ENCODE measurements around the gene ZNF784.

ZNF784 gene

DNA sequence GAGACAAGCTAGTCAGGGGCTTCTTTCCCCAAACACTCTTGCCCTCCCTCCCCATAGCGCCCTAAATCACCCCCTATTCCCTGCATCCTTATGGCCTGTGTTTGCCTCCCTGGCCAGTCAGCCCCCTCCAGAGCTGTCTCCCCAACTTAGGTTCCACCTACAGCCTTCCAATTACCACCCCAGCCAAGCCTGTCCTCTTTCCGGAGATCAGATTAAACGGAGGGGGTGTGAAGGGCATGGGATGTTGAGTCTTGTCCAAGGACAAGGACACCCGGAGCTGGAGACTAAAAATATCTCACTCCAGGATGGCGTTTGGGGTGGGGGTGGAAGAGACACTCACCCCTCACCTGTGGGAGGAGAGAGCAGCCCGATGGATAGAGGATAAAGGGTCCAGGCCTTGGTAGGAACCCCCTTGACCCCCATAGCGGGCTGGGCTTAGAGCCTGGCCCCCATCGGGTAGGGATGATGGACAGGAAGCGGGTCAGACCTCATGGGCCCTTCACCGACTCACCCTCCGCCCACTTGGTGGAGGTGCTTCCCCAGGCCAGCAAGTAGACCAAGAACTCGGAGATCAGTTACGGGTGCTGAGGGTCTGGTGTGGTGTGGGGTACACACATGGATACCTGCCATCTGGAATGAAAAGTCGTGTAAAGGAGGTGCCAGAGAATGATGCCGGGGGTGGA is 12.9 kb downstream of the ZNF784 start:
- no peak overlapping the region for H2AFZ ChIP-seq (ENCODE audit: low read length, unreplicated experiment)
- H3K4me1 ChIP-seq (ENCODE audit: control insufficient read depth, insufficient read depth, low read length, unreplicated experiment): peaks cover 6% of the 10 kb centered on the region
- no peak overlapping the region for H3K4me3 ChIP-seq (ENCODE audit: low read depth, low read length)
- no peak overlapping the region for H3K27ac ChIP-seq (ENCODE audit: low read depth, low read length)
- no peaks in the 10 kb centered on the region for H3K27me3 ChIP-seq (ENCODE audit: insufficient read depth, low read length)
- H3K36me3 ChIP-seq (ENCODE audit: insufficient read depth, low read length): peaks cover 10% of the 10 kb centered on the region; the same call in 1 of the 2 replicates
- peaks cover 26% of the 10 kb centered on the region for H3K79me2 ChIP-seq (ENCODE audit: control insufficient read depth, insufficient read depth, low read length, unreplicated experiment)

DNA sequence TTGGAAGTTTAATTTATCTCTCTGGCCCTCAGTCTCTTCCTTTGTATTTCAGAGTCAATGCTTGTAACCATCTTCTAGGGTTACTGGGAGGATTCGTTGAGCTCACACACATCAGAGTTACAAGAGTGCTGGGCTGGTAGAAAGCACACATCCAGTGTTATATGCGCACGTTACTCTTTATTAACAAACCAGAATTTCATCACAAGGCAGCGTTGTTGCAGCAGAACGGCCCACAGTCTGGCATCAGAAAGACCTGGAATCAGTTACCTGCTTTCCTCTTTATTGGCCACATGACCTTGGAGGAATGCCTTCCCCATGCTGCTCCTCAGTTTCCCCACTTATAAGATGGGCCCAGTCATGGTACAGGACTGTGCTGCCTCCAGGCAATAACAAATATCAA is 15.0 kb downstream of the ZNF784 start:
- peaks cover 7% of the 10 kb centered on the region for H3K4me1 ChIP-seq (ENCODE audit: control insufficient read depth, insufficient read depth, low read length, unreplicated experiment)
- no peaks in the 10 kb centered on the region for H3K27me3 ChIP-seq (ENCODE audit: insufficient read depth, low read length)
- H3K4me3 ChIP-seq (ENCODE audit: low read depth, low read length): no peak overlapping the region
- H3K36me3 ChIP-seq (ENCODE audit: insufficient read depth, low read length): peaks cover 10% of the 10 kb centered on the region; the same call in 1 of the 2 replicates
- H3K27ac ChIP-seq (ENCODE audit: low read depth, low read length): no peak overlapping the region
- H2AFZ ChIP-seq (ENCODE audit: low read length, unreplicated experiment): no peak overlapping the region
- H3K79me2 ChIP-seq (ENCODE audit: control insufficient read depth, insufficient read depth, low read length, unreplicated experiment): peaks cover 27% of the 10 kb centered on the region

DNA sequence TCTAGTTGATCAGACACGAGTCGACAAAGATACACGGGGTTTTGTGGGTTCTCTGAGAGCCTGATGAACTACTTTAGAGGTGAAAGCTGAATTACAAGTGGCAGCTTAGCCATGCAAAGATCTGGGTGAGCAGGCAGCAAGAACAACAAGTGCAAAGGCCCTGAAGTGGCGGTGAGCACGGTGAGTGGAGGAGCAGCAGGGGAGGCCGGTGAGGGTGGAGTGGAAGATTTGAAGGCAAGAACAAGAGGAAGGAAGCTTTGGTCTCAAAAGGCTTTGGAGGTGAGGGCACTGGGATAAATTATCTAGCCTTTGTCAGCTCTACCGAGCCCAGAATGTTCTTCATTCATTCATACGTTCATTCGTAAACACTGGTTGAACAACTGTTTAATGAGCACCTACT is 17.5 kb downstream of the ZNF784 start:
- Histone ChIP-seq H3K79me2 (ENCODE audit: control insufficient read depth, insufficient read depth, low read length, unreplicated experiment) (peaks cover 25% of the 10 kb centered on the region), H3K36me3 (ENCODE audit: insufficient read depth, low read length) (peaks cover 10% of the 10 kb centered on the region; the same call in 1 of the 2 replicates), H3K27me3 (ENCODE audit: insufficient read depth, low read length) (no peaks in the 10 kb centered on the region), H3K4me1 (ENCODE audit: control insufficient read depth, insufficient read depth, low read length, unreplicated experiment) (peaks cover 7% of the 10 kb centered on the region), H3K27ac (ENCODE audit: low read depth, low read length) (no peak overlapping the region), H3K4me3 (ENCODE audit: low read depth, low read length) (peak overlapping the region; percentile 92), H2AFZ (ENCODE audit: low read length, unreplicated experiment) (no peak overlapping the region)

DNA sequence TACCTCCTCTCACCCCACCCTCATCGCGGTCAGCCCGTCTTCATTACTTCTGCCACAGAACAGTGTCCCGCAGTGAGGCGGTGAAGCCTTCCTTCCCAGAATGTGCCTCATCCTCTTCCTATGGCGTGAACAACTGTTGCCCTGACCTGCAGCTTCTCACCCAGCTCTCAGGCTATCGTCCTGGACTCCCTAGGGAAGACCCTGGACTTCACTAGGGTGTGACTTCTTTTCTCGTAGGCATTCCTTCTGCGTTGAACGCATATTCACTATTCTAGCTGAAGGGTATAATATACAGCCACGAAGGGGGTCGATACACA is 17.9 kb downstream of the ZNF784 start:
- H3K4me3 ChIP-seq (ENCODE audit: low read depth, low read length): peak overlapping the region; percentile 92
- H3K36me3 ChIP-seq (ENCODE audit: insufficient read depth, low read length): peaks cover 10% of the 10 kb centered on the region; the same call in 1 of the 2 replicates
- peaks cover 25% of the 10 kb centered on the region for H3K79me2 ChIP-seq (ENCODE audit: control insufficient read depth, insufficient read depth, low read length, unreplicated experiment)
- H3K27me3 ChIP-seq (ENCODE audit: insufficient read depth, low read length): no peaks in the 10 kb centered on the region
- H3K27ac ChIP-seq (ENCODE audit: low read depth, low read length): no peak overlapping the region
- no peak overlapping the region for H2AFZ ChIP-seq (ENCODE audit: low read length, unreplicated experiment)
- peaks cover 7% of the 10 kb centered on the region for H3K4me1 ChIP-seq (ENCODE audit: control insufficient read depth, insufficient read depth, low read length, unreplicated experiment)

DNA sequence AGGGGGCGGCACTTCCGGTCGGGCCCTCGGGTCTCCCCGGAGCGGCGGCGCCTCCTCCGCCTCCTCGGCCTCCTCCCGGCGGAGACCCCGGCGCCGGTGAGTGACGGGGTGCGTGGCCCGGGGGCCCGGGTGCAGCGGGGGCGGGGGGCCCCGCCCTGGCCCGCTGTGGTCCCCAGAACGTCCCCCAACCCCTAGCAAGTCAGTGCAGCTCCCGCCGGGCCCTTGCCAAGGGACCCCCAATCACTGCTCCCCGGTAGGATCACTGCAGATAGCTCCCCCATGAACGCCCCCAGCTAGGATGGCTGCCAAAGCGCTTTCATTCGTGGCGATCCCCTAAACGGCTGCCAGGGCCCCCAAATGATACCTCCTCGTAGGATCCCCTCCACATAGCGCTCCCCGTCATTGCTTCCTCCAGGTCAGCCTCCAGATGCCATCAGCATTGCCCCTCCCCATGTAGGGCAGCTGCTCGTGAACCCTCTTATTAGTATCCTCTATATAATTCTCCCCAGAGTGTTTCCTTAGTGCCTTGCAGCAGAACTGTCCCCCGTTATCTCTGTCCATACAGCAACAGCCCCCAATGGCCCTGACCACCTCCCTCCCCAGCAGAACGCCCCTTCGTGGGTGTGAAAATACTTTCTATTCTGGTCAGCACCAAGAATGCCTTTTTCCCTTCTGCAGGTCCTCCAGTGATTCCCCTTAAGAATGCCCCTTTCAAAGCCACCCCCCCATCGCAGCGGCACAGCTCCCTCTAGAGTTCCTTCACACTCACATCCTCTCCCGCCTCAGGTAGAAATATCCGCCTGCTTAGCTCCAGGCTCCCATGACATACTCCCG is 18.5 kb downstream of the ZNF784 start, which contains the start of gene ZNF865:
TSS of gene ZNF865 (plus strand) at position 11 of the 834 bp plus-strand sequence. CDS start 7,972 bp downstream, outside the sequence.
- H3K36me3 ChIP-seq (ENCODE audit: insufficient read depth, low read length): peaks cover 10% of the 10 kb centered on the region; the same call in 1 of the 2 replicates
- H2AFZ ChIP-seq (ENCODE audit: low read length, unreplicated experiment): no peak within 1 kb of the TSS
- H3K27ac ChIP-seq (ENCODE audit: low read depth, low read length): peak within 1 kb of the TSS; percentile 78
- H3K4me1 ChIP-seq (ENCODE audit: control insufficient read depth, insufficient read depth, low read length, unreplicated experiment): peaks cover 7% of the 10 kb centered on the region
- peaks cover 22% of the 10 kb centered on the region for H3K79me2 ChIP-seq (ENCODE audit: control insufficient read depth, insufficient read depth, low read length, unreplicated experiment)
- H3K27me3 ChIP-seq (ENCODE audit: insufficient read depth, low read length): no peaks in the 10 kb centered on the region
- peak within 1 kb of the TSS; percentile 92 for H3K4me3 ChIP-seq (ENCODE audit: low read depth, low read length)

DNA sequence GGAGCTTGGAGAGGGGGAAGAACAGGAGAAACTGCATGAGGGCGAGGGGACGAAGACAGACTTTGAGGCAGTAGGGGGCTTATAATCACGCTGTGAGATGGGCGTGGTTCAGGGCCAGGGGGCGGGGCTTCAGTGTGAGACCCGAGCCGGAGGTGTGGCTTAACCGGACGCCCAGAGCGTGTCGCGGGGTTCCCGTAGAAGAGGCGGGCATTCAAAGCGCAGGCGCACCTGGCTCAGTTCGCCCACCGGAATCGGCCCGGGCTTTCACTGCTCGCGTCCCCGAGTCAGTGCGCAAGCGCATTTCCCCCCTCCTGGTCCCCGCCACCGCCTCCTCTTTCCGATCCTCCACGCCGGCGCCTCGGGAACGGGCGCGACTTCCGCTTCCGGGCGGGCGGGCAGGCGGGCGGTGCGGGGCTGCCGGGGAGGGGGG is 19.1 kb downstream of the ZNF784 start:
- Histone ChIP-seq H3K4me1 (ENCODE audit: control insufficient read depth, insufficient read depth, low read length, unreplicated experiment) (peaks cover 7% of the 10 kb centered on the region), H3K4me3 (ENCODE audit: low read depth, low read length) (peak overlapping the region; percentile 92), H3K79me2 (ENCODE audit: control insufficient read depth, insufficient read depth, low read length, unreplicated experiment) (peaks cover 22% of the 10 kb centered on the region), H3K27me3 (ENCODE audit: insufficient read depth, low read length) (no peaks in the 10 kb centered on the region), H2AFZ (ENCODE audit: low read length, unreplicated experiment) (no peak overlapping the region), H3K36me3 (ENCODE audit: insufficient read depth, low read length) (peaks cover 10% of the 10 kb centered on the region; the same call in 1 of the 2 replicates), H3K27ac (ENCODE audit: low read depth, low read length) (peak overlapping the region; percentile 78)

DNA sequence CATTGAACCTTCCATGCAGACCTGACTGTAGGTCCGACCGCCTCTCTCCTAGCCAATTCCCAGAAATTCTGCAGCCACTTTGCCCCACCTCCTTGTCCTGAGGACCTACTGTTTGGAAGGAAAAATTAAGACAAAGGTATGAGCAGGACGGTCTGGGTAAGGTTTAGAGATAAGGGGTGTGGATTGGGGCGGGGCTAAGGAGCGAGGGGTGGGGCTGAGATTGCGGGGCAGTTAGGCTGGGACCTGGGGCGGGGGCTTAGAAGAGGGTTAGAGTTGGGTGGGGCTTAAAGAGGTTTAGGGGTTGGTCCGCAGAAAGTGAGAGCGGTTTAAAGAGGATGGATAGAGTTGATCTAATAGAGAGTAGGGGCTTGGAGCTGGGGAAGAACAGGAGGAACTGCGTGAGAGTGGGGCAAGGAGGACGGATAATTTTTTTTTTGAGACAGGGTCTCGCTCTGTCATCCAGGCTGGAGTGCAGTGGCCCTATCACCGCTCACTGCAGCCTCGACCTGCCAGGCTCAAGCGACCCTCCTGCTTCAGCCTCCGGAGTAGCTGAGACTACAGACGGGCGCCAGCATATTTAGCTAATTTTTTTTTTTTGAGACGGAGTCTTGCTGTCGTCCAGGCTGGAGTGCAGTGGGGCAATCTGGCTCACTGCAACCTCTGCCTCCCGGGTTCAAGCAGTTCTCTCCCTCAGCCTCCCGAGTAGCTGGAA is 20.6 kb downstream of the ZNF784 start:
- Histone ChIP-seq H3K27ac (ENCODE audit: low read depth, low read length) (no peak overlapping the region), H3K4me3 (ENCODE audit: low read depth, low read length) (no peak overlapping the region), H3K79me2 (ENCODE audit: control insufficient read depth, insufficient read depth, low read length, unreplicated experiment) (peaks cover 19% of the 10 kb centered on the region), H2AFZ (ENCODE audit: low read length, unreplicated experiment) (no peak overlapping the region), H3K4me1 (ENCODE audit: control insufficient read depth, insufficient read depth, low read length, unreplicated experiment) (peaks cover 7% of the 10 kb centered on the region), H3K36me3 (ENCODE audit: insufficient read depth, low read length) (no peaks in the 10 kb centered on the region), H3K27me3 (ENCODE audit: insufficient read depth, low read length) (no peaks in the 10 kb centered on the region)

DNA sequence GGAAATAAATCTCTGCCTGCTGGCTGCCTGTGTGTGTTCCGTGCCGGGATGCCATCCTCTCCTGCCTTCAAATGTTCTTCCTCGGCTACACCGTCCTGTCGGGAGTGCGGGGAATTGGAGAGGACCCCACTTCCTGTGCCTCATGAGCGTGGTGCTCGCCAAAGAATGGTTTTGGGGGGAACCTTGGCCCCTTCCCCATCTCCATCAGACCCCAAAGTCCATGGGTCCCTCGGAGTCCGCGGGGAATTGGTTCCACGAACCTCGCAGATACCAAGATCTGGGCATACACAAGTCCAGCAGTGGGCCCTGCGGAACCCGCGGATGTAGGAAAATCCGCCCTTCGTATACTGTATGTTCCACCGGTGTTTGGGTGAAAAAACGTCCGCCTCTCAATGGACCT is 21.3 kb downstream of the ZNF784 start:
- Histone ChIP-seq H3K36me3 (ENCODE audit: insufficient read depth, low read length) (no peaks in the 10 kb centered on the region), H3K27ac (ENCODE audit: low read depth, low read length) (no peak overlapping the region), H3K79me2 (ENCODE audit: control insufficient read depth, insufficient read depth, low read length, unreplicated experiment) (peaks cover 19% of the 10 kb centered on the region), H2AFZ (ENCODE audit: low read length, unreplicated experiment) (no peak overlapping the region), H3K4me3 (ENCODE audit: low read depth, low read length) (no peak overlapping the region), H3K27me3 (ENCODE audit: insufficient read depth, low read length) (no peaks in the 10 kb centered on the region), H3K4me1 (ENCODE audit: control insufficient read depth, insufficient read depth, low read length, unreplicated experiment) (peaks cover 7% of the 10 kb centered on the region)

DNA sequence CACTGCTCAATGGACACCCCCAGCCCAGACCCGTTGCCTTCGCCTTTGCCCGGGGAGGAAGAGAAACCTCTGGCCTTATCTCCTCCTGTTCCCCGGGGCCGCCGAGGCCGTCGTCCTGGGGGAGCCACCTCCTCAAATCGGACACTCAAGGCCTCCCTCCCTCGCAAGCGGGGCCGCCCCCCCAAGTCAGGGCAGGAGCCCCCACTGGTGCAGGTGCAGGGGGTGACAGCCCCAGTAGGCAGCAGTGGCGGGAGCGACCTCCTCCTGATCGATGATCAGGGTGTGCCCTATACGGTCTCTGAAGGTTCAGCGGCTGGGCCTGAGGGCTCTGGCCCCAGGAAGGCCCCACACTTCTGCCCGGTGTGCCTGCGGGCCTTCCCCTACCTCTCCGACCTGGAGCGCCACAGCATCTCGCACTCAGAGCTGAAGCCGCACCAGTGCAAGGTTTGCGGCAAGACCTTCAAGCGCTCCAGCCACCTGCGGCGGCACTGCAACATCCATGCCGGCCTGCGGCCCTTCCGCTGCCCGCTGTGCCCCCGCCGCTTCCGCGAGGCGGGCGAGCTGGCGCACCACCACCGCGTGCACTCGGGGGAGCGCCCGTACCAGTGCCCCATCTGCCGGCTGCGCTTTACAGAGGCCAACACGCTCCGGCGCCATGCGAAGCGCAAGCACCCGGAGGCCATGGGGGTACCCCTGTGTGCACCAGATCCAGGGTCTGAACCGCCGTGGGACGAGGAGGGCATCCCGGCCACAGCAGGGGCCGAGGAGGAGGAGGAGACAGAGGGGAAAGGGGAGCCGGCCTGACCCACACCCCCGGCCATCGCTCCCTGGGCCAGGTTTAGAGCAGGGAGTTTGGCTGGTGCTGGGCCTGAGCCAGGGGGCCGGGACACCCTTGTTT is 22.0 kb downstream of the ZNF784 start:
- no peak overlapping the region for H2AFZ ChIP-seq (ENCODE audit: low read length, unreplicated experiment)
- H3K27me3 ChIP-seq (ENCODE audit: insufficient read depth, low read length): no peaks in the 10 kb centered on the region
- H3K4me1 ChIP-seq (ENCODE audit: control insufficient read depth, insufficient read depth, low read length, unreplicated experiment): peaks cover 7% of the 10 kb centered on the region
- no peaks in the 10 kb centered on the region for H3K36me3 ChIP-seq (ENCODE audit: insufficient read depth, low read length)
- H3K79me2 ChIP-seq (ENCODE audit: control insufficient read depth, insufficient read depth, low read length, unreplicated experiment): peaks cover 13% of the 10 kb centered on the region
- H3K27ac ChIP-seq (ENCODE audit: low read depth, low read length): no peak overlapping the region
- no peak overlapping the region for H3K4me3 ChIP-seq (ENCODE audit: low read depth, low read length)

DNA sequence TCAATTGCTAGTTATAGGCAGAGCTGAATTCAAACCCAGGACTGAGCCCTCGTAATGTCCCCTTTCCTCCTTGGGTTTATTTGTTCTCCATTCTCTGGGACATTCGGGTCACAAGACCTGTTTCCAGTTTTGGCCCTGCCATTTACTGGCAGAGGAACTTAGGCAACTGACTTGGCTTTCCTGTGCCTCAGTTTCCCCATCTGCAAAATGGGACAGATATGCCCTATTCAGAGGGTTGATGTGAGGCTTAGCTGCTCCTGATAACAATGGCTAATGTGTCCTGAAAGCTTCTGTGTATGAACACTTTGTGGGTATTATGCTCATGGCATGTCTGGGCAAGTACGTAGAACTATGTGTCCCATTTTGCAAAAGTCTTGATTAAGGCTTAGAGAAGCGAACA is 23.3 kb downstream of the ZNF784 start:
- no peak overlapping the region for H2AFZ ChIP-seq (ENCODE audit: low read length, unreplicated experiment)

More for the DNA sequence above, 23.3 kb downstream of the ZNF784 start:
- peak overlapping the region; percentile 75 for H3K4me3 ChIP-seq (ENCODE audit: low read depth, low read length)
- no peak overlapping the region for H3K27ac ChIP-seq (ENCODE audit: low read depth, low read length)
- H3K4me1 ChIP-seq (ENCODE audit: control insufficient read depth, insufficient read depth, low read length, unreplicated experiment): no peaks in the 10 kb centered on the region
- H3K27me3 ChIP-seq (ENCODE audit: insufficient read depth, low read length): no peaks in the 10 kb centered on the region
- H3K36me3 ChIP-seq (ENCODE audit: insufficient read depth, low read length): peaks cover under 1% of the 10 kb centered on the region; the same call in 1 of the 2 replicates
- peaks cover 3% of the 10 kb centered on the region for H3K79me2 ChIP-seq (ENCODE audit: control insufficient read depth, insufficient read depth, low read length, unreplicated experiment)
